H9 (cell line): ENCODE measurements around the gene ZNF683. TPM values are rescaled to one million over a fixed set of nuclear protein-coding genes. Genes with fewer than 3 reads are reported as not detected.

Experiments used
- DNase-seq: peaks from one replicate; pipeline ENCODE4 v3.0.0-alpha.2; 2017
- H2AFZ ChIP-seq: one replicate; pipeline ENCODE4 v1.6.1; 2013; ENCODE audit warnings: mild to moderate bottlenecking, low read length, control low read depth, moderate library complexity
- H2AK5ac ChIP-seq: 2 replicates; pipeline ENCODE4 v1.6.1; 2013; ENCODE audit warnings: low read length, control low read depth, mixed read lengths; ENCODE audit not compliant: insufficient read length
- H2BK120ac ChIP-seq: one replicate; pipeline ENCODE4 v1.6.1; 2013; ENCODE audit warnings: low read depth, mild to moderate bottlenecking, low read length, control low read depth, inconsistent platforms; ENCODE audit not compliant: poor library complexity, severe bottlenecking
- H2BK12ac ChIP-seq: 2 replicates; pipeline ENCODE4 v1.6.1; 2013; ENCODE audit warnings: low read length, control low read depth, mixed read lengths, low read depth; ENCODE audit not compliant: insufficient read length
- H2BK15ac ChIP-seq: 2 replicates; pipeline ENCODE4 v1.6.1; 2013; ENCODE audit warnings: low read depth, low read length, control low read depth
- H2BK20ac ChIP-seq: one replicate; pipeline ENCODE4 v1.6.1; 2013; ENCODE audit warnings: low read depth, mild to moderate bottlenecking, low read length, control low read depth, inconsistent platforms; ENCODE audit not compliant: poor library complexity, severe bottlenecking
- H2BK5ac ChIP-seq: 2 replicates; pipeline ENCODE4 v1.6.1; 2013; ENCODE audit warnings: low read length, control low read depth, mixed read lengths; ENCODE audit not compliant: insufficient read length
- H3K14ac ChIP-seq: 2 replicates; pipeline ENCODE4 v1.6.1; 2013; ENCODE audit warnings: low read length, control low read depth; ENCODE audit not compliant: insufficient read depth
- H3K18ac ChIP-seq: 2 replicates; pipeline ENCODE4 v1.6.1; 2013; ENCODE audit warnings: low read depth, mild to moderate bottlenecking, mixed read lengths, low read length, control low read depth; ENCODE audit not compliant: insufficient read length
- H3K23ac ChIP-seq: 2 replicates; pipeline ENCODE4 v1.6.1; 2013; ENCODE audit warnings: low read length, control low read depth, mixed read lengths, low read depth; ENCODE audit not compliant: insufficient read length
- H3K23me2 ChIP-seq: 2 replicates; pipeline ENCODE4 v1.6.1; 2013; ENCODE audit warnings: low read depth, mild to moderate bottlenecking, mixed read lengths, low read length, control low read depth; ENCODE audit not compliant: insufficient read length, poor library complexity, severe bottlenecking
- H3K27ac ChIP-seq: 2 replicates; pipeline ENCODE4 v1.5.1; 2013; ENCODE audit warnings: low read length, control low read depth, mixed read lengths, low read depth; ENCODE audit not compliant: insufficient read length
- H3K27me3 ChIP-seq: 2 replicates; pipeline ENCODE4 v1.6.1; 2013; ENCODE audit warnings: low read length, control low read depth, inconsistent platforms; ENCODE audit not compliant: insufficient read depth
- H3K4ac ChIP-seq: 2 replicates; pipeline ENCODE4 v1.6.1; 2013; ENCODE audit warnings: low read depth, mild to moderate bottlenecking, control low read depth, inconsistent platforms, low read length, moderate library complexity
- H3K4me1 ChIP-seq: 2 replicates; pipeline ENCODE4 v1.6.1; 2013; ENCODE audit warnings: low read length, control low read depth, inconsistent platforms; ENCODE audit not compliant: insufficient read depth
- H3K4me2 ChIP-seq: 2 replicates; pipeline ENCODE4 v1.6.1; 2013; ENCODE audit warnings: low read length, control low read depth, mixed read lengths; ENCODE audit not compliant: insufficient read length, insufficient read depth
- H3K56ac ChIP-seq: 2 replicates; pipeline ENCODE4 v1.6.1; 2013; ENCODE audit warnings: low read depth, mild to moderate bottlenecking, mixed read lengths, low read length, control low read depth; ENCODE audit not compliant: insufficient read length
- H3K79me1 ChIP-seq: 2 replicates; pipeline ENCODE4 v1.6.1; 2013; ENCODE audit warnings: low read depth, mild to moderate bottlenecking, moderate library complexity, low read length, control low read depth, inconsistent platforms; ENCODE audit not compliant: insufficient read depth, poor library complexity, severe bottlenecking
- H3K79me2 ChIP-seq: 2 replicates; pipeline ENCODE4 v1.6.1; 2013; ENCODE audit warnings: low read length, control low read depth, inconsistent platforms; ENCODE audit not compliant: insufficient read depth
- H3K9ac ChIP-seq: 2 replicates; pipeline ENCODE4 v1.6.1; 2013; ENCODE audit warnings: low read length, control low read depth, mixed read lengths; ENCODE audit not compliant: insufficient read length; ENCODE audit errors: extremely low read depth
- H3K9me3 ChIP-seq: one replicate; pipeline ENCODE4 v1.6.1; 2013; ENCODE audit warnings: low read depth, low read length, inconsistent platforms; ENCODE audit not compliant: control insufficient read depth
- H3T11ph ChIP-seq: one replicate; pipeline ENCODE4 v1.6.1; 2013; ENCODE audit warnings: mild to moderate bottlenecking, low read length, control low read depth, inconsistent platforms
- H4K20me1 ChIP-seq: one replicate; pipeline ENCODE4 v1.6.1; 2013; ENCODE audit not compliant: control insufficient read depth, insufficient read length, insufficient read depth
- H4K5ac ChIP-seq: 2 replicates; pipeline ENCODE4 v1.6.1; 2013; ENCODE audit warnings: low read depth, mild to moderate bottlenecking, mixed read lengths, low read length, control low read depth; ENCODE audit not compliant: insufficient read length
- H4K8ac ChIP-seq: replicated peaks from 2 replicates; pipeline ENCODE4 v1.6.1; 2013; ENCODE audit warnings: low read length, control low read depth, mixed read lengths, low read depth; ENCODE audit not compliant: insufficient read length
- H4K91ac ChIP-seq: 2 replicates; pipeline ENCODE4 v1.6.1; 2013; ENCODE audit warnings: low read depth, mild to moderate bottlenecking, moderate library complexity, mixed read lengths, low read length, control low read depth; ENCODE audit not compliant: insufficient read length
- H3K27ac Mint-ChIP-seq, 3 experiments: 2 replicates in 2 of 3; 3 replicates in 1 of 3; pipeline ENCODE4 v1.8.0; 2020 to 2021; ENCODE audit warnings: mixed read lengths in 3 of 3, mild to moderate bottlenecking in 1 of 3, moderate library complexity in 1 of 3
- H3K27me3 Mint-ChIP-seq: 2 replicates; pipeline ENCODE4 v1.8.0; 2021; ENCODE audit warnings: low read depth, mild to moderate bottlenecking, moderate library complexity, mixed read lengths
- H3K36me3 Mint-ChIP-seq, 3 experiments: 2 replicates in 2 of 3; 3 replicates in 1 of 3; pipeline ENCODE4 v1.8.0; 2020 to 2021; ENCODE audit warnings: low read depth in 3 of 3, mixed read lengths in 3 of 3; ENCODE audit not compliant: insufficient read depth in 1 of 3
- H3K4me1 Mint-ChIP-seq, 2 experiments: 2 replicates each; pipeline ENCODE4 v1.8.0; 2020; ENCODE audit warnings: mixed read lengths in 2 of 2
- H3K4me3 Mint-ChIP-seq, 2 experiments: 2 replicates in 1 of 2; 3 replicates in 1 of 2; pipeline ENCODE4 v1.8.0; 2020 to 2021; ENCODE audit warnings: mild to moderate bottlenecking in 2 of 2, mixed read lengths in 2 of 2, moderate library complexity in 1 of 2
- H3K9me3 Mint-ChIP-seq, 2 experiments: 2 replicates in 1 of 2; 3 replicates in 1 of 2; pipeline ENCODE4 v1.8.0; 2020; ENCODE audit warnings: mild to moderate bottlenecking in 2 of 2, mixed read lengths in 2 of 2, moderate library complexity in 1 of 2
- WGBS: extraction: QIAGEN DNeasy Blood & Tissue Kit; methylation state at CpG from one replicate; pipeline ENCODE4 v1.1.7; 2013; ENCODE audit warnings: missing lambda C conversion rate, low lambda C conversion rate, mixed read lengths; ENCODE audit not compliant: insufficient read length; ENCODE audit errors: extremely low coverage; 5-methylcytosine and 5-hydroxymethylcytosine counted together
- total RNA-seq: library from RNA; stranded (reverse); gene quantifications from 2 replicates; pipeline ENCODE4 v1.2.1, GENCODE V29; 2021
- TF ChIP-seq, protein P1 (sequence below): fragments of 200-600 bp; sonication (generic); conservative IDR thresholded peaks from 3 replicates; pipeline ENCODE4 v1.8.0; 2021; ENCODE audit warnings: antibody characterized with exemption, mild to moderate bottlenecking

Gene ZNF683
- total RNA-seq, 1 experiment from 2014 or later, result not detected

DNA sequence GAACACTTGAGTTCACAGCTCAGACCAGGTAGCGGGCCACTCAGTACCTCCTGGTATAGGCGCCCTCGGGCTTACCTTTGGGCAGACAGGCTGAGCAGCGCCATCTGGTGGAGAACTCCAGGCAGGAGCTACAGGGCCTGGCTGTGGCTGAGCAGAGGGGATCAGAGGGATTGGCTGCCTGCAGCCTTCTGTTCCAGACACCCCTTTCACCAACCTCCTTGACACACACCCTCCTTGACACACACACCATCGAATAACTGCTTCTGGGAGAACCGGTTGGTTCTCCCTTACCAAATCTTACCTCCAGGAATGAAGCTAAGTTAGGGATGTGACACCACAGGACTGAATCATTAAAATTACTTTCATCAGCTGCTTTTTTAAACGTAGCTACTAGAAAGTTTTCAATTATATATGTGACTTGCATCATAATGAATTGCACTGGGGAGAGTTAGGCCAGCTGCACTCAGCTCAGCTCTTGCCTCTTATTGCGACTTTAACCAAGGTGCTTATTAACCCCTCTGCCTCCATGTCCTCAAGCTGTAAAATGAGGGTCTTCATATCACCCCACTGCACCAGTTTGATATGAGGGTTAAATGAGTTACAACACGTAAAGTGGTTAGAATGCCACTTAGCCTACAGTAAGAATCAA lies 44.7 kb upstream of the ZNF683 start:
- H3K4me1 ChIP-seq, result peaks cover 25% of the 10 kb centered on the region
- no peak overlapping the region for H3K56ac ChIP-seq
- H3T11ph ChIP-seq, result no peak overlapping the region
- no peak overlapping the region for H3K4ac ChIP-seq
- H3K27ac Mint-ChIP-seq, result peak overlapping the region; percentile 98 to 100 (median 99)
- H4K5ac ChIP-seq, result no peak overlapping the region
- H3K4me3 Mint-ChIP-seq, result peak overlapping the region; percentile 49 to 74
- H2BK12ac ChIP-seq, result no peak overlapping the region
- H3K27me3 Mint-ChIP-seq, result no peaks in the 10 kb centered on the region
- no peak overlapping the region for H4K91ac ChIP-seq
- no peak overlapping the region for H3K9ac ChIP-seq
- H2AK5ac ChIP-seq, result no peak overlapping the region
- H3K9me3 ChIP-seq, result no peaks in the 10 kb centered on the region
- no peaks in the 10 kb centered on the region for H4K20me1 ChIP-seq
- no peak overlapping the region for H2BK15ac ChIP-seq
- no peak overlapping the region for H2BK5ac ChIP-seq
- no peak overlapping the region for H3K14ac ChIP-seq
- no peak overlapping the region for H2AFZ ChIP-seq
- no peak overlapping the region for H2BK120ac ChIP-seq
- no peaks in the 10 kb centered on the region for H3K9me3 Mint-ChIP-seq
- H3K23ac ChIP-seq, result no peak overlapping the region
- peaks cover 16% of the 10 kb centered on the region for H3K23me2 ChIP-seq
- H3K27me3 ChIP-seq, result no peaks in the 10 kb centered on the region
- H3K79me2 ChIP-seq, result peaks cover 36% of the 10 kb centered on the region
- TF ChIP-seq, protein P1, sequence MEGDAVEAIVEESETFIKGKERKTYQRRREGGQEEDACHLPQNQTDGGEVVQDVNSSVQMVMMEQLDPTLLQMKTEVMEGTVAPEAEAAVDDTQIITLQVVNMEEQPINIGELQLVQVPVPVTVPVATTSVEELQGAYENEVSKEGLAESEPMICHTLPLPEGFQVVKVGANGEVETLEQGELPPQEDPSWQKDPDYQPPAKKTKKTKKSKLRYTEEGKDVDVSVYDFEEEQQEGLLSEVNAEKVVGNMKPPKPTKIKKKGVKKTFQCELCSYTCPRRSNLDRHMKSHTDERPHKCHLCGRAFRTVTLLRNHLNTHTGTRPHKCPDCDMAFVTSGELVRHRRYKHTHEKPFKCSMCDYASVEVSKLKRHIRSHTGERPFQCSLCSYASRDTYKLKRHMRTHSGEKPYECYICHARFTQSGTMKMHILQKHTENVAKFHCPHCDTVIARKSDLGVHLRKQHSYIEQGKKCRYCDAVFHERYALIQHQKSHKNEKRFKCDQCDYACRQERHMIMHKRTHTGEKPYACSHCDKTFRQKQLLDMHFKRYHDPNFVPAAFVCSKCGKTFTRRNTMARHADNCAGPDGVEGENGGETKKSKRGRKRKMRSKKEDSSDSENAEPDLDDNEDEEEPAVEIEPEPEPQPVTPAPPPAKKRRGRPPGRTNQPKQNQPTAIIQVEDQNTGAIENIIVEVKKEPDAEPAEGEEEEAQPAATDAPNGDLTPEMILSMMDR, result peak; percentile 97
- H3K4me1 Mint-ChIP-seq, result peaks cover 84 to 87% of the 10 kb centered on the region in 2 experiments
- H2BK20ac ChIP-seq, result no peak overlapping the region
- H4K8ac ChIP-seq, result no peak overlapping the region
- H3K18ac ChIP-seq, result no peak overlapping the region
- peak; percentile 95 for DNase-seq
- H3K27ac ChIP-seq, result peak overlapping the region; percentile 53
- no CpG with 5 or more reads among the region's 9 CpGs for WGBS
- H3K4me2 ChIP-seq, result peak overlapping the region; percentile 83
- peaks cover 7% of the 10 kb centered on the region for H3K79me1 ChIP-seq
- H3K36me3 Mint-ChIP-seq, result peaks cover 48 to 85% (median 73%) of the 10 kb centered on the region in 3 experiments
